ENCODE data around the gene STK4.

The STK4 gene

DNA sequence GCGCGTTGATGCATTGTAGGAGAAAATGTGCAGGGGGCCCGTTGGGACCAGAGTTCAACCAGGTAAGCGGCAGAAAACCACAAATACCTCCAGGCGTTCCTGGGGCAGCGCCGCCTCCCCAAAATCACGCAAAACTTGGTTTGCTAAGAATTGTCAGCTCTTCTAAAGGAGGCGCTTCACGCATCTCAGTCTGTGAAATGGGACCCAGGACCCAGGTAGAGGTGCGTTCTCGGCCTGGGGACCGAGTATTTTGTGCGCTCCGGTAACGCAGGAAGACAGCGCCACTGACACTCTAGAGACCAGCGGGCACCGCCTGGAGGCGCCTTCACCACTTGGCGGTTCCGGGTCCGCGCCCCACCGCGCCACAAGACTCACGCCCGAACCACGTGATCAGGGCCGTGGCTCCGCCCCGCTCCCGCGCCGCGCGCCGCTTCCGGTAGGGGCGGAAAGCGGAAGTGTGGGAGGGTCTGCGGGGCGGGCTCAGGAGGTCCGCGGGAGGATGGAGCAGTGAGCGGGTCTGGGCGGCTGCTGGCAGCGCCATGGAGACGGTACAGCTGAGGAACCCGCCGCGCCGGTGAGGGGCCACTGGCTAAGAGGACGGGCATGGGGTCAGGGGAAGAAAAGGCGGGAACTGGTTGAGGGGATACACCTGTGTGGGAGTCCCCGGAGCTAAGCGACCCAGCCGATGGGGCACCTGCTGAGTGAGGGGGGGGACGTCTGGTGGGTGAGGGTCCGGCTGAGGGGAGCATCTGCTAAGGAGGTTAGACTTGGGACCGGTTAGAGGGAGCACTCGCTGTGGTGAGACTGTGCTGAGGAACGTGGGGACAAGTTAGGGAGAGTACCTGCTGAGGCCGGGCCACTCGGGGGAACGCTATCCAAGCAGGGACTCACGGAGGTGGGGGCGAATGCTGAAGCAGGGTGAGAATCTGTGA lies at the start of gene STK4:
Gene STK4, plus strand, starts transcription at position 483 of the 932 bp plus-strand sequence. Its CDS starts 57 bp downstream, at position 540.
- peaks cover 6% of the 10 kb centered on the region for H3K4me1 ChIP-seq (ENCODE audit: control insufficient read depth, low read depth, low read length)
- H3K9ac ChIP-seq (ENCODE audit: low read length), result peak within 1 kb of the TSS; percentile 77
- H3K9me3 ChIP-seq (ENCODE audit: control insufficient read depth, low read depth, low read length), result no peaks in the 10 kb centered on the region
- H3K4me3 ChIP-seq (ENCODE audit: low read length), result peak within 1 kb of the TSS; percentile 87
- no peak within 1 kb of the TSS for H3K27ac ChIP-seq (ENCODE audit: low read length)
- H3K36me3 ChIP-seq (ENCODE audit: control insufficient read depth, low read depth, low read length), result no peaks in the 10 kb centered on the region
- peaks cover 14% of the 10 kb centered on the region for H3K27me3 ChIP-seq (ENCODE audit: control insufficient read depth, insufficient read depth, low read length)

- no peaks in the 10 kb centered on the region for H3K27me3 ChIP-seq (ENCODE audit: control insufficient read depth, insufficient read depth, low read length)
- no peaks in the 10 kb centered on the region for H3K9me3 ChIP-seq (ENCODE audit: control insufficient read depth, low read depth, low read length)
- no peak overlapping the region for H3K27ac ChIP-seq (ENCODE audit: low read length)
- H3K4me3 ChIP-seq (ENCODE audit: low read length), result no peak overlapping the region
- H3K9ac ChIP-seq (ENCODE audit: low read length), result no peak overlapping the region
- H3K4me1 ChIP-seq (ENCODE audit: control insufficient read depth, low read depth, low read length), result peaks cover 3% of the 10 kb centered on the region
- H3K36me3 ChIP-seq (ENCODE audit: control insufficient read depth, low read depth, low read length), result peaks cover 40% of the 10 kb centered on the region
Measured at GRCh38 chr20:44916586-44916985, 49.7 kb upstream of the STK4 start.

GRCh38 chr20:44917399-44917798 lies 48.9 kb upstream of the STK4 start:
- H3K27ac ChIP-seq (ENCODE audit: low read length), result no peak overlapping the region
- peaks cover 44% of the 10 kb centered on the region for H3K36me3 ChIP-seq (ENCODE audit: control insufficient read depth, low read depth, low read length)
- no peaks in the 10 kb centered on the region for H3K27me3 ChIP-seq (ENCODE audit: control insufficient read depth, insufficient read depth, low read length)
- H3K9me3 ChIP-seq (ENCODE audit: control insufficient read depth, low read depth, low read length), result no peaks in the 10 kb centered on the region
- H3K4me3 ChIP-seq (ENCODE audit: low read length), result no peak overlapping the region
- no peak overlapping the region for H3K9ac ChIP-seq (ENCODE audit: low read length)
- H3K4me1 ChIP-seq (ENCODE audit: control insufficient read depth, low read depth, low read length), result no peaks in the 10 kb centered on the region

DNA sequence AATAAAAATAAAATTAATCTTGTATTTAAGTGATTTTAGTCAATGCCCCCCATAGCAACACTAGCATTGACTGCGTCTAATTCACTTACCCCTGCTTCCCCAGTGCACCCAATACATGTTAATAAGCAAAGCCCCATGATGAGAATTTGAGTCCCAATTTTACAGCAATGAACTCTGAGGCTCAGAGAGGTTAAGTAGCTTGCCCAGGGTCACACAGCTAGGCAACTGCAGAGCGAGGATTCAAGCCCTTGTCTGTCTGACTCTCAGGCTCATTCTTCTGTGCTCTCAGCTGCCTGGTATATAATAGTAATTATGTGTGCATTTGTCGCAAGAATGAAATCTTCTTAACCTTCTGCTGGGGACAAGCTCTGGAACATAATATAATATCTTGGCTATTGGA lies 48.0 kb upstream of the STK4 start:
- no peaks in the 10 kb centered on the region for H3K4me1 ChIP-seq (ENCODE audit: control insufficient read depth, low read depth, low read length)
- peaks cover 42% of the 10 kb centered on the region for H3K36me3 ChIP-seq (ENCODE audit: control insufficient read depth, low read depth, low read length)
- no peak overlapping the region for H3K27ac ChIP-seq (ENCODE audit: low read length)
- no peak overlapping the region for H3K4me3 ChIP-seq (ENCODE audit: low read length)
- H3K9ac ChIP-seq (ENCODE audit: low read length), result no peak overlapping the region
- no peaks in the 10 kb centered on the region for H3K9me3 ChIP-seq (ENCODE audit: control insufficient read depth, low read depth, low read length)
- no peaks in the 10 kb centered on the region for H3K27me3 ChIP-seq (ENCODE audit: control insufficient read depth, insufficient read depth, low read length)

DNA sequence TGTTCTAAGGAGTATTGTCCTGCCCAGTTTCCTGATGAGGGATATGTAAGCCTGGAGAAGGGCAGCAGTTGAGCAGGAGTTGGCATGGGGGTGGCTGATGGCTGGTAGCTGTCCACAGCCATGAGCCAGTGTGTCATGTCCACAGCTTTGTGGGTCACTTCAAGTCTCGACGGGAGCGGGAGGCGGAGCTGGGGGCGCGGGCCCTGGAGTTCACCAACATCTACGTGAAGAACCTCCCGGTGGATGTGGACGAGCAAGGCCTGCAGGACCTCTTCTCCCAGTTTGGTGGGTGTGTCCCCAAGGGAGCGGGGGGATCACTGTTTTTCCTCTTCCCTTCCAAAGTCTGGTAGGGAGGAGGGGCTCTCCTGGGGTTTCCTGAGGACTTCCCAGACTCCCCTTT lies 47.6 kb upstream of the STK4 start:
- Histone ChIP-seq H3K4me1 (ENCODE audit: control insufficient read depth, low read depth, low read length) (no peaks in the 10 kb centered on the region), H3K9me3 (ENCODE audit: control insufficient read depth, low read depth, low read length) (no peaks in the 10 kb centered on the region), H3K27me3 (ENCODE audit: control insufficient read depth, insufficient read depth, low read length) (no peaks in the 10 kb centered on the region), H3K4me3 (ENCODE audit: low read length) (no peak overlapping the region), H3K9ac (ENCODE audit: low read length) (no peak overlapping the region), H3K27ac (ENCODE audit: low read length) (no peak overlapping the region), H3K36me3 (ENCODE audit: control insufficient read depth, low read depth, low read length) (peaks cover 38% of the 10 kb centered on the region)

- H3K36me3 ChIP-seq (ENCODE audit: control insufficient read depth, low read depth, low read length), result peaks cover 31% of the 10 kb centered on the region
Measured at GRCh38 chr20:44921447-44921846, 44.9 kb upstream of the STK4 start.

GRCh38 chr20:44924541-44924940 lies 41.8 kb upstream of the STK4 start:
- Histone ChIP-seq H3K27ac (ENCODE audit: low read length) (no peak overlapping the region), H3K4me3 (ENCODE audit: low read length) (no peak overlapping the region), H3K4me1 (ENCODE audit: control insufficient read depth, low read depth, low read length) (no peaks in the 10 kb centered on the region), H3K27me3 (ENCODE audit: control insufficient read depth, insufficient read depth, low read length) (no peaks in the 10 kb centered on the region), H3K9ac (ENCODE audit: low read length) (no peak overlapping the region), H3K36me3 (ENCODE audit: control insufficient read depth, low read depth, low read length) (peaks cover 20% of the 10 kb centered on the region), H3K9me3 (ENCODE audit: control insufficient read depth, low read depth, low read length) (no peaks in the 10 kb centered on the region)

More at GRCh38 chr20:44921447-44921846, 44.9 kb upstream of the STK4 start:
- H3K4me3 ChIP-seq (ENCODE audit: low read length), result no peak overlapping the region
- H3K9me3 ChIP-seq (ENCODE audit: control insufficient read depth, low read depth, low read length), result no peaks in the 10 kb centered on the region
- no peak overlapping the region for H3K27ac ChIP-seq (ENCODE audit: low read length)
- no peak overlapping the region for H3K9ac ChIP-seq (ENCODE audit: low read length)
- no peaks in the 10 kb centered on the region for H3K4me1 ChIP-seq (ENCODE audit: control insufficient read depth, low read depth, low read length)
- H3K27me3 ChIP-seq (ENCODE audit: control insufficient read depth, insufficient read depth, low read length), result no peaks in the 10 kb centered on the region

DNA sequence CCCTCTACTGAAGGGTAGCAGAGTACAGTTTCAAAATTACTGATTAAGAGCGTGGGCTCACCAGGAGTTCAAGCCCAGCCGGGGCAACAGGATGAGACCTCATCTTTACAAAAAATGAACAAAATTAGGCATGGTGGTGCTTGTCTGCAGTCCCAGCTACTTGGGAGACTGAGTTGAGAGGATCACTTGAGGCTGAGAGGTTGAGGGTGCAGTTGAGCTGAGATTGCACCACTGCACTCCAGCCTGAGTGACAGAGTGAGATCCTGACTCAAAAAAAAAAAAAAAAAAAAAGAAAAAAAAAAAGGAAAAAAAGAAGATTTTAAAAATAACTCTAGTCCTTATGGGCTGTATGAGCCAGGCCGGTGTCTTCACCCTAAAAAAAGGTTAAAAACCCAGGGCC lies 37.7 kb upstream of the STK4 start:
- Histone ChIP-seq H3K27me3 (ENCODE audit: control insufficient read depth, insufficient read depth, low read length) (no peaks in the 10 kb centered on the region), H3K9ac (ENCODE audit: low read length) (no peak overlapping the region), H3K9me3 (ENCODE audit: control insufficient read depth, low read depth, low read length) (no peaks in the 10 kb centered on the region), H3K4me1 (ENCODE audit: control insufficient read depth, low read depth, low read length) (no peaks in the 10 kb centered on the region), H3K36me3 (ENCODE audit: control insufficient read depth, low read depth, low read length) (peaks cover 28% of the 10 kb centered on the region), H3K4me3 (ENCODE audit: low read length) (no peak overlapping the region), H3K27ac (ENCODE audit: low read length) (no peak overlapping the region)

- no peak overlapping the region for H3K4me3 ChIP-seq (ENCODE audit: low read length)
- H3K27me3 ChIP-seq (ENCODE audit: control insufficient read depth, insufficient read depth, low read length), result no peaks in the 10 kb centered on the region
- peaks cover 38% of the 10 kb centered on the region for H3K36me3 ChIP-seq (ENCODE audit: control insufficient read depth, low read depth, low read length)
- H3K9ac ChIP-seq (ENCODE audit: low read length), result no peak overlapping the region
- H3K9me3 ChIP-seq (ENCODE audit: control insufficient read depth, low read depth, low read length), result no peaks in the 10 kb centered on the region
- no peak overlapping the region for H3K27ac ChIP-seq (ENCODE audit: low read length)
- no peaks in the 10 kb centered on the region for H3K4me1 ChIP-seq (ENCODE audit: control insufficient read depth, low read depth, low read length)
Measured at GRCh38 chr20:44930517-44931168, 35.7 kb upstream of the STK4 start.

GRCh38 chr20:44931911-44932310 lies 34.4 kb upstream of the STK4 start:
- peaks cover 51% of the 10 kb centered on the region for H3K36me3 ChIP-seq (ENCODE audit: control insufficient read depth, low read depth, low read length)
- no peak overlapping the region for H3K4me3 ChIP-seq (ENCODE audit: low read length)
- H3K9ac ChIP-seq (ENCODE audit: low read length), result no peak overlapping the region
- no peaks in the 10 kb centered on the region for H3K9me3 ChIP-seq (ENCODE audit: control insufficient read depth, low read depth, low read length)
- no peak overlapping the region for H3K27ac ChIP-seq (ENCODE audit: low read length)
- H3K4me1 ChIP-seq (ENCODE audit: control insufficient read depth, low read depth, low read length), result no peaks in the 10 kb centered on the region
- no peaks in the 10 kb centered on the region for H3K27me3 ChIP-seq (ENCODE audit: control insufficient read depth, insufficient read depth, low read length)

- H3K4me1 ChIP-seq (ENCODE audit: control insufficient read depth, low read depth, low read length), result no peaks in the 10 kb centered on the region
- no peak overlapping the region for H3K9ac ChIP-seq (ENCODE audit: low read length)
- H3K9me3 ChIP-seq (ENCODE audit: control insufficient read depth, low read depth, low read length), result no peaks in the 10 kb centered on the region
- H3K27ac ChIP-seq (ENCODE audit: low read length), result no peak overlapping the region
- peaks cover 57% of the 10 kb centered on the region for H3K36me3 ChIP-seq (ENCODE audit: control insufficient read depth, low read depth, low read length)
- H3K27me3 ChIP-seq (ENCODE audit: control insufficient read depth, insufficient read depth, low read length), result no peaks in the 10 kb centered on the region
- H3K4me3 ChIP-seq (ENCODE audit: low read length), result no peak overlapping the region
Measured at GRCh38 chr20:44932916-44933315, 33.4 kb upstream of the STK4 start.

Measured in iPS-18a (cell line).